ENCODE measurements around the gene FAM240A. TPM values are rescaled to one million over a fixed set of nuclear protein-coding genes. Genes with fewer than 3 reads are reported as not detected.

FAM240A gene
- total RNA-seq, 2 experiments from 2014 or later = not detected

- Mint-ChIP-seq H3K27ac (no peak overlapping the region), H3K27me3 (no peaks in the 10 kb centered on the region), H3K4me3 (no peak overlapping the region), H3K4me1 (no peaks in the 10 kb centered on the region), H3K9me3 (no peaks in the 10 kb centered on the region), H3K36me3 (ENCODE audit: low read depth) (no peaks in the 10 kb centered on the region)
- no peak for DNase-seq
- POLR2A ChIA-PET = no interaction called here
- CTCF ChIA-PET = no interaction called here
Observed at GRCh38 chr3:46670891-46671427, 58.6 kb downstream of the FAM240A start.

- Mint-ChIP-seq H3K36me3 (ENCODE audit: low read depth) (no peaks in the 10 kb centered on the region), H3K4me1 (no peaks in the 10 kb centered on the region), H3K27ac (no peak overlapping the region), H3K4me3 (no peak overlapping the region), H3K9me3 (no peaks in the 10 kb centered on the region), H3K27me3 (no peaks in the 10 kb centered on the region)
- CTCF ChIA-PET = no interaction called here
- POLR2A ChIA-PET = no interaction called here
- no peak for DNase-seq
Observed at GRCh38 chr3:46671541-46672348, 59.4 kb downstream of the FAM240A start.

GRCh38 chr3:46672349-46672695 is 60.0 kb downstream of the FAM240A start:
- no peak for DNase-seq
- Mint-ChIP-seq H3K4me3 (no peak overlapping the region), H3K36me3 (ENCODE audit: low read depth) (no peaks in the 10 kb centered on the region), H3K4me1 (no peaks in the 10 kb centered on the region), H3K9me3 (no peaks in the 10 kb centered on the region), H3K27ac (no peak overlapping the region), H3K27me3 (no peaks in the 10 kb centered on the region)
- POLR2A ChIA-PET = no interaction called here
- CTCF ChIA-PET = no interaction called here

GRCh38 chr3:46673151-46674030 is 61.1 kb downstream of the FAM240A start:
- ChIA-PET POLR2A (no interaction called here), CTCF (interaction anchor here (1.0 to 2.2 kb wide), 2 partner anchors 18 to 185 kb away, joined by 3 to 6 read pairs; no protein-coding TSS in a partner anchor)
- H3K27me3 Mint-ChIP-seq = no peaks in the 10 kb centered on the region
- H3K4me3 Mint-ChIP-seq = no peak overlapping the region
- no peak for DNase-seq
- H3K9me3 Mint-ChIP-seq = no peaks in the 10 kb centered on the region
- no peak overlapping the region for H3K27ac Mint-ChIP-seq
- no peaks in the 10 kb centered on the region for H3K4me1 Mint-ChIP-seq
- no peaks in the 10 kb centered on the region for H3K36me3 Mint-ChIP-seq (ENCODE audit: low read depth)

- no peak overlapping the region for H3K27ac Mint-ChIP-seq
- ChIA-PET POLR2A (no interaction called here), CTCF (interaction anchor here (1.0 to 2.2 kb wide), 3 partner anchors 17 to 186 kb away, joined by 3 to 6 read pairs (median 3); no protein-coding TSS in a partner anchor)
- no peak overlapping the region for H3K4me3 Mint-ChIP-seq
- DNase-seq = no peak
- H3K36me3 Mint-ChIP-seq (ENCODE audit: low read depth) = no peaks in the 10 kb centered on the region
- no peaks in the 10 kb centered on the region for H3K27me3 Mint-ChIP-seq
- no peaks in the 10 kb centered on the region for H3K9me3 Mint-ChIP-seq
- H3K4me1 Mint-ChIP-seq = peaks cover 3% of the 10 kb centered on the region
Observed at GRCh38 chr3:46674031-46674845, 61.9 kb downstream of the FAM240A start.

- DNase-seq = no peak
- Mint-ChIP-seq H3K4me3 (no peak overlapping the region), H3K4me1 (peaks cover 3% of the 10 kb centered on the region), H3K27me3 (no peaks in the 10 kb centered on the region), H3K9me3 (no peaks in the 10 kb centered on the region), H3K27ac (no peak overlapping the region), H3K36me3 (ENCODE audit: low read depth) (no peaks in the 10 kb centered on the region)
- ChIA-PET CTCF (interaction anchor here (1.4 kb wide), 1 partner anchor 30 kb away, joined by 3 read pairs; no protein-coding TSS in a partner anchor), POLR2A (no interaction called here)
Observed at GRCh38 chr3:46675426-46675825, 63.1 kb downstream of the FAM240A start.

Other genes with a start within 250 kb of the FAM240A start
- 10 to 100 TPM; 80.2 to 85.3 TPM for gene CCR5, start 241.6 kb upstream of the FAM240A start, total RNA-seq
- gene CCRL2, start 205.3 kb upstream of the FAM240A start, total RNA-seq = 1 to 10 TPM; 5.4 to 6.2 TPM
- gene LTF, start 147.6 kb upstream of the FAM240A start, total RNA-seq = not detected
- gene RTP3, start 114.5 kb upstream of the FAM240A start, total RNA-seq = not detected
- under 1 TPM; 0.35 to 0.43 TPM for gene LRRC2, start 46.2 kb upstream of the FAM240A start, total RNA-seq
- 1 to 10 TPM; 6.9 to 7.4 TPM for gene ALS2CL, start 81.2 kb downstream of the FAM240A start, total RNA-seq
- gene TMIE, start 88.9 kb downstream of the FAM240A start, total RNA-seq = under 1 TPM; 0.20 to 0.63 TPM
- not detected for gene PRSS50, start 105.3 kb downstream of the FAM240A start, total RNA-seq

All from activated CD4-positive, alpha-beta memory T cell treated with anti-CD3 and anti-CD28 coated beads, Interleukin-2, amount 10 ng/mL, durations not matched to agents 7 days and 5 days (primary cell).